ENCODE measurements around the gene ZNF398.
"Not testable (repeated sequence)": the region's sequence is repeated elsewhere in the genome, so short reads cannot be mapped to it uniquely, and the experiment has no call there.

Gene ZNF398

GRCh38 chr7:149136118-149136517 is 11.1 kb upstream of the ZNF398 start:
- peaks cover 21% of the 10 kb centered on the region for H3K36me3 Mint-ChIP-seq
- no peaks in the 10 kb centered on the region for H3K27me3 Mint-ChIP-seq
- H3K9me3 Mint-ChIP-seq: peaks cover 4% of the 10 kb centered on the region
- no peaks in the 10 kb centered on the region for H3K4me1 Mint-ChIP-seq
- H3K4me3 Mint-ChIP-seq: no peak overlapping the region
- CTCF ChIA-PET: interaction anchor here (1.4 to 2.3 kb wide), 2 partner anchors 11 to 70 kb away, joined by 3 to 6 read pairs; partner anchors contain the start of gene ZNF398
- DNase-seq: no peak
- no peak overlapping the region for H3K27ac Mint-ChIP-seq

DNA sequence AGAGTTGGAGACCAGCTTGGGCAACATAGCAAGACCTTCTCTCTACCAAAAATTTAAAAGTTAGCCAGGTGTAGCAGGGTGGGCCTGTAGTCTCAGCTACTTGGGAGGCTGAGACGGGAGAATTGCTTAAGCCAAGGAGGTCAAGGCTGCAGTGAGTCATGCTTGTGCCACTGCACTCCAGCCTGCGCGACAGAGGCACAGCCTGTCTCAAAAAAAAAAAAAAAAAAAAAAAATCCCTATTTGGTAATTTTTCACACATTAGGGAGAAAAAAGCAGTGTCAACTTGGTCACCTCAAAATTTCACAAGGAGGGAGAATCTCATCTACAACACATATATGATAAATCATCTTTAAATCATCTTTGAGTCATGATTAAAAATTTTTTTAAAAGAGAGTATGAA is 6.4 kb upstream of the ZNF398 start:
- CTCF ChIA-PET: no interaction called here
- Mint-ChIP-seq H3K4me3 (no peak overlapping the region), H3K4me1 (peaks cover 12% of the 10 kb centered on the region), H3K27me3 (no peaks in the 10 kb centered on the region), H3K27ac (no peak overlapping the region), H3K36me3 (peaks cover 6% of the 10 kb centered on the region), H3K9me3 (no peaks in the 10 kb centered on the region)
- DNase-seq: no peak

GRCh38 chr7:149141893-149142292 is 5.4 kb upstream of the ZNF398 start:
- no peaks in the 10 kb centered on the region for H3K9me3 Mint-ChIP-seq
- no peak for DNase-seq
- CTCF ChIA-PET: no interaction called here
- H3K4me1 Mint-ChIP-seq: peaks cover 17% of the 10 kb centered on the region
- peaks cover 7% of the 10 kb centered on the region for H3K36me3 Mint-ChIP-seq
- H3K27me3 Mint-ChIP-seq: no peaks in the 10 kb centered on the region
- no peak overlapping the region for H3K27ac Mint-ChIP-seq
- no peak overlapping the region for H3K4me3 Mint-ChIP-seq

- peaks cover 26% of the 10 kb centered on the region for H3K4me1 Mint-ChIP-seq
- H3K36me3 Mint-ChIP-seq, DNase-seq, H3K27me3 Mint-ChIP-seq, H3K27ac Mint-ChIP-seq, H3K9me3 Mint-ChIP-seq, CTCF ChIA-PET, H3K4me3 Mint-ChIP-seq: not testable (repeated sequence)
Observed at GRCh38 chr7:149144436-149144922, 2.8 kb upstream of the ZNF398 start.

DNA sequence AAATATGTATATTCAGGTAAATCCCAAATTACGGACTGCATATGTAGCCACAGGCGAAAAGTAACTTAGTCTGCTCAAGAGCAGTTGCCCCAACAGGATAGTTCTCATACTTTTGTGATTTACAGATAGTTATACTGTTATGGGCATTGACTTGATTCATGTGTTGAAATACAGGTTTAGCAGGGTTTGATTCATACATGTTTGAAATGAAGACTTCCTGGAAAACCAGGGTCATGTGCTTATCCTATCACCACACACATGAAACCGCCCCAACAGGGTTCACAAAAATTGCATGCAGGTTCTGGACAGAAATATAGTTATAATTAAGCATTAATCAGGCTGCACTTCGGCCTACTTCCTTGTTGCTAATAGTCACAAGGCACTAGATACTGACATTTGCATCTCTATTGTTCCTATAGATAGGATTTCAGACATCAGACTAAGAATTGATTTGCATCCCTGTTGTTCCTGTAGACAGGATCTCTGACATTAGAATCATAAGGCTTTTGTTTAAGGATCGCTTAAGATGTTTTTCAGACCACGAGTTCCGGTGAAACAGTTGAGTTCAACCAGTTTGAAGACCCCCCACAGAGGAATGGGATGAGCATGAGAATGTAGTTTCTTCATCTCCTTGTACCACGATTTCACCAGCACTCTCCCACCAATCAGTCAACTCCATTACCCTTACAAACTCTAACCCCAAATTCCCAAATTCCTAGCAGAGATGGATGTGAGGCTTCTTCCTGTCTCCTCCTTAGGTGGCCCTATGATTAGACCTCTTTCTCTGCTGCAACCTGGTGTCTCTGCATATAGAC is 2.0 kb upstream of the ZNF398 start:
- Mint-ChIP-seq H3K36me3 (peaks cover 10% of the 10 kb centered on the region), H3K4me1 (peaks cover 31% of the 10 kb centered on the region), H3K27me3 (no peaks in the 10 kb centered on the region), H3K4me3 (peak overlapping the region; percentile 50), H3K27ac (peak overlapping the region; percentile 89), H3K9me3 (no peaks in the 10 kb centered on the region)
- no peak for DNase-seq
- CTCF ChIA-PET: interaction anchor here (2.8 kb wide), 1 partner anchor 20 kb away, joined by 29 read pairs; the partner anchor contains the start of gene ZNF425

- H3K36me3 Mint-ChIP-seq: peaks cover 12% of the 10 kb centered on the region
- H3K9me3 Mint-ChIP-seq: no peaks in the 10 kb centered on the region
- CTCF ChIA-PET: interaction anchor here (0.7 to 2.8 kb wide), 8 partner anchors 9 to 275 kb away, joined by 3 to 29 read pairs (median 4); partner anchors contain the start of gene ZNF425
- peaks cover 35% of the 10 kb centered on the region for H3K4me1 Mint-ChIP-seq
- peak overlapping the region; percentile 85 for H3K27ac Mint-ChIP-seq
- H3K27me3 Mint-ChIP-seq: no peaks in the 10 kb centered on the region
- peak overlapping the region; percentile 82 for H3K4me3 Mint-ChIP-seq
- DNase-seq: peak; percentile 77
Observed at GRCh38 chr7:149147752-149148653, 750 bp downstream of the ZNF398 start.

GRCh38 chr7:149150981-149151380 is 3.7 kb downstream of the ZNF398 start:
- no peak overlapping the region for H3K4me3 Mint-ChIP-seq
- no peaks in the 10 kb centered on the region for H3K27me3 Mint-ChIP-seq
- no peak overlapping the region for H3K27ac Mint-ChIP-seq
- peaks cover 23% of the 10 kb centered on the region for H3K4me1 Mint-ChIP-seq
- no peak for DNase-seq
- CTCF ChIA-PET: no interaction called here
- peaks cover 28% of the 10 kb centered on the region for H3K36me3 Mint-ChIP-seq
- no peaks in the 10 kb centered on the region for H3K9me3 Mint-ChIP-seq

- CTCF ChIA-PET: interaction anchor here (1.7 kb wide), 1 partner anchor 39 kb away, joined by 3 read pairs; no protein-coding TSS in a partner anchor
- no peak for DNase-seq
- Mint-ChIP-seq H3K4me3 (no peak overlapping the region), H3K4me1 (peaks cover 16% of the 10 kb centered on the region), H3K27ac (no peak overlapping the region), H3K36me3 (peaks cover 35% of the 10 kb centered on the region), H3K27me3 (no peaks in the 10 kb centered on the region), H3K9me3 (no peaks in the 10 kb centered on the region)
Observed at GRCh38 chr7:149153346-149153745, 6.1 kb downstream of the ZNF398 start.

DNA sequence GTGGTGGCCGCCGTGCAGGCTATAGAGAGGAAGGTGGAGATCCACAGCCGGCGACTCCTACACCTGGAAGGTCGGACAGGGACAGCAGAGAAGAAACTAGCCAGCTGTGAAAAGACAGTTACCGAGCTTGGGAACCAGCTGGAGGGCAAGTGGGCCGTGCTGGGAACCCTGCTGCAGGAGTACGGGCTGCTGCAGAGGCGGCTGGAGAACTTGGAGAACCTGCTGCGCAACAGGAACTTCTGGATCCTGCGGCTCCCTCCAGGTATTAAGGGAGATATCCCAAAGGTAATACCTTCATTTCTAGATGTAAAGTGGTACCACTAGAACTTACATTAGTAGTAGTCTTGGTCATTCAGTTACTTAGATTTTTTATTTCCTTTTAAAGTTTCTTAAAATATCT is 6.8 kb downstream of the ZNF398 start:
- H3K27ac Mint-ChIP-seq: no peak overlapping the region
- no peak for DNase-seq
- peaks cover 33% of the 10 kb centered on the region for H3K36me3 Mint-ChIP-seq
- CTCF ChIA-PET: interaction anchor here (1.7 kb wide), 1 partner anchor 39 kb away, joined by 3 read pairs; no protein-coding TSS in a partner anchor
- no peaks in the 10 kb centered on the region for H3K27me3 Mint-ChIP-seq
- H3K4me3 Mint-ChIP-seq: no peak overlapping the region
- no peaks in the 10 kb centered on the region for H3K9me3 Mint-ChIP-seq
- peaks cover 10% of the 10 kb centered on the region for H3K4me1 Mint-ChIP-seq

DNA sequence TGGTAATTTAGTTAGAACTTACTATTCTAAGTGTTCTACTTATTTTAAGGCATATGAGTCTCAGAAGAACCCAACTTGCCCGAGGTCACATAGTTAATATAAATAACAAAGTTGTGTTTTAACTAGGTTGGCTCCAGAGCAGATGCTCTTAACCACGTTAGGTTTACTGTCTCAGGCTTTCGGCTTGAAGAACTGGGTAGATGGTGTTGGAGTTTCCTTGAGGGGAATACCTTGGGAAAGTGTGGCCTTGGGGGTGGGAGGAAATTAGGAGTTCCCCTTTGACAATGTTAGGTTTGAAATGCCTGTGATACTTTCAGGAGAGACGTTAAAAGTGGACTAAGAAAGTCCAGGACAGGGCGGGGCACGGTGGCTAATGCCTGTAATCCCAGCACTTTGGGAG is 9.6 kb downstream of the ZNF398 start:
- no peak for DNase-seq
- peaks cover 37% of the 10 kb centered on the region for H3K36me3 Mint-ChIP-seq
- H3K4me3 Mint-ChIP-seq: no peak overlapping the region
- CTCF ChIA-PET: no interaction called here
- no peaks in the 10 kb centered on the region for H3K27me3 Mint-ChIP-seq
- peaks cover 9% of the 10 kb centered on the region for H3K4me1 Mint-ChIP-seq
- no peaks in the 10 kb centered on the region for H3K9me3 Mint-ChIP-seq
- no peak overlapping the region for H3K27ac Mint-ChIP-seq

GRCh38 chr7:149161241-149161848 is 14.1 kb downstream of the ZNF398 start:
- CTCF ChIA-PET: interaction anchor here (1.1 kb wide), 1 partner anchor 156 kb away, joined by 3 read pairs; no protein-coding TSS in a partner anchor
- peaks cover 12% of the 10 kb centered on the region for H3K4me1 Mint-ChIP-seq
- no peak for DNase-seq
- H3K4me3 Mint-ChIP-seq: no peak overlapping the region
- H3K27ac Mint-ChIP-seq: peak overlapping the region; percentile 78
- H3K9me3 Mint-ChIP-seq: no peaks in the 10 kb centered on the region
- H3K27me3 Mint-ChIP-seq: no peaks in the 10 kb centered on the region
- H3K36me3 Mint-ChIP-seq: peaks cover 32% of the 10 kb centered on the region

DNA sequence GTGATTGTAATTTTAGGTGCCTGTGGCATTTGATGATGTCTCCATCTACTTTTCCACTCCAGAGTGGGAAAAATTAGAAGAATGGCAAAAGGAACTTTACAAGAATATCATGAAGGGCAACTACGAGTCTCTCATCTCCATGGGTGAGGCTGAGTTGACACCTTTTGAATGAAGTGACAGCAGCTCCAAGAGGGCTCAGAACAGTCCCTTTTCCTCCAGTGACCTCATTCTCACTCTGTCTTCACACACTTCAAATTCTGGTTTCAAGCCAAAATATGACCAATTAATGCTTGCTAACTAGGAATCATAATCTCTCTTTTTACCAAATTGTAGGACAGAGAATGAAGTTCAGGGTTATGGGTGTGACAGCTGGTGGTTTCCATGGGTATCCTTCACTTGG is 18.9 kb downstream of the ZNF398 start:
- no peaks in the 10 kb centered on the region for H3K9me3 Mint-ChIP-seq
- no peak for DNase-seq
- CTCF ChIA-PET: interaction anchor here (0.6 kb wide), 1 partner anchor 99 kb away, joined by 4 read pairs; no protein-coding TSS in a partner anchor
- H3K4me3 Mint-ChIP-seq: no peak overlapping the region
- no peak overlapping the region for H3K27ac Mint-ChIP-seq
- H3K36me3 Mint-ChIP-seq: peaks cover 36% of the 10 kb centered on the region
- no peaks in the 10 kb centered on the region for H3K27me3 Mint-ChIP-seq
- H3K4me1 Mint-ChIP-seq: peaks cover 8% of the 10 kb centered on the region

- H3K27ac Mint-ChIP-seq: no peak overlapping the region
- H3K36me3 Mint-ChIP-seq: peaks cover 31% of the 10 kb centered on the region
- no peaks in the 10 kb centered on the region for H3K9me3 Mint-ChIP-seq
- H3K27me3 Mint-ChIP-seq: no peaks in the 10 kb centered on the region
- no peak for DNase-seq
- peaks cover 3% of the 10 kb centered on the region for H3K4me1 Mint-ChIP-seq
- H3K4me3 Mint-ChIP-seq: no peak overlapping the region
- CTCF ChIA-PET: interaction anchor here (0.6 to 1.0 kb wide), 2 partner anchors 100 to 101 kb away, joined by 3 to 4 read pairs; no protein-coding TSS in a partner anchor
Observed at GRCh38 chr7:149166630-149167352, 19.5 kb downstream of the ZNF398 start.
